Dermis microvascular lymphatic vessel endothelial cell (primary cell): ENCODE data around the gene ADCY1. TPM values are rescaled to one million over a fixed set of nuclear protein-coding genes. Genes with fewer than 3 reads are reported as not detected.

Experiments used
- DNase-seq, 2 donors: peaks; one replicate each; pipeline versions ENCODE4 v3.0.0 to v3.0.0-alpha.2; 2010; ENCODE audit warnings: low read depth in 2 of 2
- total RNA-seq: library from RNA; depleted of rRNA; stranded (reverse); fragments of >200 nt; gene quantifications from 2 replicates; pipeline ENCODE4 v1.2.1, GENCODE V29; 2014

Gene ADCY1
- total RNA-seq, 1 donor from 2014 or later: 0.51 TPM

GRCh38 chr7:45663965-45664633 is 89.9 kb downstream of the ADCY1 start:
- DNase-seq: no peak

GRCh38 chr7:45665172-45665571 is 91.0 kb downstream of the ADCY1 start:
- no peak for DNase-seq

DNA sequence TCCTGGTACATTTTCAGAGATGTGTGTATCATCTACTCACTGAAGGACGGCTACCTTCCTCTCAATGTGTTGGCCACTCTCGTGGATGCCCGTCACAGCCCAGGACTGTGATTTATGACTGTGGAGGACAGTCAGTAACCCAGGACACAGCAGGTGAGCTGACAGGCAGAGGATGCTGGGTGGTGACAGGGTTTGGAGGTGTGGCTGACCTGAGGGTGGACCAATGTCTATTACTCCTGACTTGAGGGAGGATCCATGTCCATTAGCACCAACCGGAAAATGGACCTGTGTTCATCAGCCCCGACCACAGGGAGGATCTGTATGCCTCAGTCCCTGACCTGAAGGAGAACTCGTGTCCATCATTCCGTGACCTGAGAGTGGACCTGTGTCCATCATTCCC is 96.1 kb downstream of the ADCY1 start:
- DNase-seq: no peak

- DNase-seq: no peak
Observed at GRCh38 chr7:45670717-45671116, 96.5 kb downstream of the ADCY1 start.

- no peak for DNase-seq
Observed at GRCh38 chr7:45677311-45677900, 103.2 kb downstream of the ADCY1 start.

DNA sequence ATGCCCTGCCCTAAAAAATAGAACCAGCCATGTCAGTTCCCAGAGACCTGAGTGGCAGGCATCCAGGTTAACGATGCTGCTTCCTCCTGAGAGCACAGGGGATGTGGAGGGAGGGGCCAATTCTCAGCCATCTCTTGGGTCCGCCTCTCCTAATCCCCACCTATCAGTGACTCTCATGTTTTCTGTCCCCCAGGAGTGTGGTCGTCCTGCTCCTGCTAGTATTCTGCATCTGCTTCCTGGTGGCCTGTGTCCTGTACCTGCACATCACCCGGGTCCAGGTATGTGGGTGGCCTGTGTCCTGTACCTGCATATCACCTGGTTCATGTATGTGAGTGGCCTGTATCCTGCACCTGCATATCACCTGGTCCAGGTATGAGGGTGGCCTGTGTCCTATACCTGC is 105.3 kb downstream of the ADCY1 start:
- DNase-seq: no peak

DNA sequence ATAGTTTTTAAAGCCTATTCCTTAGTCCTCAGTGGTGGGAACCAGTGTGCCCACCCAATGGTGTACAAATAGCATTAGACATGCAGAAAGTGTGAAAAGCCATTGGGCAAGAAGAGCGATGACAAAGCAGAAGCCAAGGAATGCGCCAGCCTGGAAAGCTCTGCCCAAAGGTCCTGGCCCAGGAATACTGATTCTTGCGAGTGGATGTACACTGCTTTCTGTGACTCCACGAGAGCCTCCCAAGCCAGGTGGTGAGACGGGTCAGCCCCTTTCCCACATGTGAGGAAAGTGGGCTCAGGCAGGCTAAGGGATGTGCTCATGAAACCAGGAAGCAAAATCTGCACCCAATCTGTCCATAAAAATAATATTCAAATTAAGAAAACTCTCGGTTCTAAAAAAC is 106.6 kb downstream of the ADCY1 start:
- no peak for DNase-seq

DNA sequence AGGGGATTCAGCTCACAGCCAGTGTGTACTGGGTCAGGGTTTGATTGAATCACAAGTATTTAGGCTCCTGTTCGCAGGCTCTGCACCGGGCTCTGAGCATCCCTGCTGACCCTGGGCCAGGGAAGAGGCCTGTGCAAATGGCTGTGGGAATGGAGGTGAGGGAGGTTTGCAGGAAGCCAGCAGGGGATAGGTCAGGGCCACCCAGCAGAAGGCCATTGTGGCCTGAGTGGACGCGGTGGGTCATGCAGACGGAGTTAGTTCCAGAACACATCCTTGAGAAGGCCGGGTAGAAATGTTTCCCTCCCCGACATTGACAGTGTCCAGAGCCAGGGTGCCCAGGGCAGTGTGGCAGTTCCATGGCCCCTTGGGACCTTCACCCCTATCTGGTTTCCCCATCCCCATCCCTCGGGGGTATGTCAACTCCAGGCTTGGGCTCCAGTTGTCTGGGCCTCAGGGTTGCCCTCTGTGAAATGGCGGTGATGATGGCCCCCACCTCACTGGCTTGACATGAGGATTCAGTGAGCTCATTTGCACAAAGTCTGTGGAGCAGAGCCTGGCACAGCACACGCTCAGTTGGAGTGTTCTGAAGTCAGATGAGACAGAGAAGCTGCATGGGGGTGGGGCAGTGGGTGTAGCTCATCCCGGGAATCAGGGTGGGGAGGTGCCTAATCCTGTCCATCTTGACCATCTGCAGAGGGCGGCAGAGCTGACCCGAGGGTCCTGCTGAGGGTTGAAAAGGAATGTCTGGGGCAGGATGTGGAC is 107.6 kb downstream of the ADCY1 start:
- no peak for DNase-seq

- no peak for DNase-seq
Observed at GRCh38 chr7:45682358-45682735, 108.2 kb downstream of the ADCY1 start.

GRCh38 chr7:45682836-45683555 is 108.8 kb downstream of the ADCY1 start:
- no peak for DNase-seq

- DNase-seq: no peak
Observed at GRCh38 chr7:45683556-45684148, 109.5 kb downstream of the ADCY1 start.

- DNase-seq: peak; percentile 7 to 51
Observed at GRCh38 chr7:45684910-45685618, 110.9 kb downstream of the ADCY1 start.

GRCh38 chr7:45685619-45686240 is 111.6 kb downstream of the ADCY1 start:
- no peak for DNase-seq

- no peak for DNase-seq
Observed at GRCh38 chr7:45686441-45687184, 112.4 kb downstream of the ADCY1 start.

GRCh38 chr7:45687185-45687560 is 113.0 kb downstream of the ADCY1 start:
- no peak for DNase-seq

DNA sequence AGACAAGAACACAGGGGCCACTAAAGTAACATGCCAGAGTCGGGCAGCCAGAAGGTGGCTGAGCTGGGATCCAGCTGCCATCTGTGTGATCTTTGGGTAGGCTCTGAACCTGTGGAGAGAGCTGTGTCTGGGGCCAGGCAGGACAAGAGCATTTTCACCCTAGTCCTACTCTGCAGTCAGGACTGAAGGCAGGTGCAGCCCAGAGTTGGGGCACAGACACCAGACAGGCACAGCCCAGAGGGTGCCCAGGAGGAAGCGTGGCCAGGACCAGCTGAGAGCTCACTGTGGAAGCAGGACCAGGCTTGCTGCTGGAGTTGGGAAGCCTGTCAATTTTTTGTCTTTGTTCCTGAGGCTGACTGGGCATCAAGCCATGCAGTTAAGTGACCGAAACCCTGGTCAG is 113.6 kb downstream of the ADCY1 start:
- no peak for DNase-seq

DNA sequence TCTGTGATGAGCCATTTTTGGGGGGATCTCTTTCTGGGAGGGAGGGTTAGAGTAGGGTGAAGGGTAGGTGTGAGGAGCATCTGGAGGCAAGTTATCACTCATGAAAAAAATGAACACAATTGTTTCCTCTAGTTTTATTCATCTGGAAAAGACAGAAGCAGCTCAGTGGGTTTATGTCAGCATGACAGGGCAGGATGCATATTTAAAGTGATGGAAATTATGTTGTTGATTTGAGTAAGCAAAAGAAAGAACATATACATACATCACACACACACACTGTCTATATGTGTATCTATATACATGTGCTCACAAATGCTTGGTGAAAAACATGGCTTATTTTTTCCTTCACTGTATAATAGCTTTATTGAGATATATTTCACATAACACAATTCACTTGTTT is 114.2 kb downstream of the ADCY1 start:
- DNase-seq: no peak

DNA sequence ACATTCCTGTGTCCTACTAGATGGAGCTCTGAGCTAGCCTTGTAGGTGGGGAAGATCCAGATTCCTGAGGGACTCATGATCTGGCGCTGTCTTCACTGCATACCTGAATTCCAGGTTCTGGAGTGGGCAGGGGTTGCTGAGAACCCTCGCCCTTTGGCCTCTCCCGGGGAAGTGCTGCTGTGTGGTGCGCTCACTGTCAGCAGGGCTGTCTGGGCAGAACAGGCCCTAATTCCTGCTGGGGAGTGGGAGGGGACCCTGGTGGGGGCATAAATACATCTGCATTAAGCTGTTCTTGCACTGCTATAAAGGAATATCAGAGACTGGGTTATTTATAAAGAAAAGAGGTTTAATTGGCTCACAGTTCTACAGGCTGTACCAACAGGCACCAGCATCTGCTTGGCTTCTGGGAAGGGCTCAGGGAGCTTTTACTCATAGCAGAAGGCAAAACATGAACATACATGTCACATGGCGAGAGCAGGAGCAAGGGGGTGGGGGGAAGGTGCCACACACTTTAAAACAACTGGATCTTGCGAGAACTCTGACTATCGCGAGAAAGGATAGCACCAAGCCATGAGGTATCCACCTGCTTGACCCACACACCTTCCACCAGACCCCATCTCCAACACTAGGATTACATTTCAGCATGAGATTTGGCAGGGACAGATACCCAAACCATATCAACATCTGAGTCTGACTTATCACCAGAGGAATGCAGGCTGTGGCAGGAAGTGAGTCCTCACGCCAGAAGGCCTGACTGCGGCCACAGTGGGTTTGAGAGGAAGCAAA is 115.0 kb downstream of the ADCY1 start:
- DNase-seq: peak; percentile 31 to 32
